Activated CD8-positive, alpha-beta memory T cell treated with anti-CD3 and anti-CD28 coated beads for 1 hour (primary cell): ENCODE measurements around the gene HSF4.

Experiments
- DNase-seq, 2 donors: peaks; one replicate each; pipeline ENCODE4 v3.0.0-alpha.2; 2020; ENCODE audit warnings: low read depth in 1 of 2; ENCODE audit errors: extremely low read depth in 1 of 2

HSF4 gene

GRCh38 chr16:67165121-67166078 is 855 bp downstream of the HSF4 start:
- no peak for DNase-seq

GRCh38 chr16:67166110-67166547 is 1.6 kb downstream of the HSF4 start:
- DNase-seq = no peak

GRCh38 chr16:67166598-67167168 is 2.1 kb downstream of the HSF4 start:
- DNase-seq = no peak

- no peak for DNase-seq
Observed at GRCh38 chr16:67167588-67167987, 3.0 kb downstream of the HSF4 start.

- DNase-seq = no peak
Observed at GRCh38 chr16:67169011-67169451, 4.5 kb downstream of the HSF4 start.

GRCh38 chr16:67169642-67170167 is 5.2 kb downstream of the HSF4 start:
- no peak for DNase-seq

- DNase-seq = no peak
Observed at GRCh38 chr16:67170168-67170948, 5.8 kb downstream of the HSF4 start, which contains the start of gene NOL3. Gene NOL3 (plus strand): TSS chr16:67170538.

- DNase-seq = no peak
Observed at GRCh38 chr16:67170949-67171649, 6.6 kb downstream of the HSF4 start.

GRCh38 chr16:67173323-67173722 is 8.8 kb downstream of the HSF4 start:
- no peak for DNase-seq

GRCh38 chr16:67173808-67174705 is 9.5 kb downstream of the HSF4 start:
- DNase-seq = peak; percentile 13 to 48

- DNase-seq = no peak
Observed at GRCh38 chr16:67174706-67175231, 10.2 kb downstream of the HSF4 start.

GRCh38 chr16:67176662-67177061 is 12.1 kb downstream of the HSF4 start:
- no peak for DNase-seq

- DNase-seq = no peak
Observed at GRCh38 chr16:67177743-67178699, 13.5 kb downstream of the HSF4 start.

GRCh38 chr16:67179421-67180080 is 15.0 kb downstream of the HSF4 start:
- DNase-seq = no peak

- DNase-seq = no peak
Observed at GRCh38 chr16:67180166-67180565, 15.6 kb downstream of the HSF4 start.

GRCh38 chr16:67181346-67181745 is 16.8 kb downstream of the HSF4 start:
- DNase-seq = no peak

GRCh38 chr16:67182288-67182687 is 17.7 kb downstream of the HSF4 start:
- no peak for DNase-seq

- DNase-seq = no peak
Observed at GRCh38 chr16:67183284-67183626, 18.7 kb downstream of the HSF4 start.
